Naive thymus-derived CD8-positive, alpha-beta T cell (primary cell): ENCODE data around the gene P3H3. TPM values are rescaled to one million over a fixed set of nuclear protein-coding genes. Genes with fewer than 3 reads are reported as not detected.
A peak's percentile ranks its signal among the peaks of the same experiment; 100 is the strongest.

ENCODE experiments used
- ATAC-seq, 2 donors: fragments of 150-1000 bp; cut with Tn5 transposase in 1 of 2; sonication (Bioruptor Pico), chemical (Tn5 transposase) in 1 of 2; 1 replicate in 1 of 2; 2 replicates in 1 of 2; pipeline ENCODE4 v1.10.0; 2021; ENCODE audit warnings: mild to moderate bottlenecking in 2 of 2, moderate library complexity in 2 of 2
- POLR2A ChIA-PET: fragments of 350-600 bp; sonication (Branson Sonifier 250); formaldehyde crosslinking; loops from one replicate; lab custom pipeline; 2021; ENCODE audit warnings: antibody characterized with exemption; lab: Charles Lee
- DNase-seq, 10 donors: peaks; one replicate each; pipeline versions ENCODE4 v3.0.0 to v3.0.0-alpha.2; 2020 to 2022
- H3K27ac Mint-ChIP-seq, 10 donors: one replicate each; pipeline ENCODE4 v1.8.0; 2020 to 2022; ENCODE audit warnings: mild to moderate bottlenecking in 10 of 10, mixed read lengths in 10 of 10, moderate library complexity in 4 of 10, inconsistent platforms in 1 of 10
- H3K27me3 Mint-ChIP-seq, 5 donors: one replicate each; pipeline ENCODE4 v1.8.0; 2021 to 2022; ENCODE audit warnings: mixed read lengths in 5 of 5
- H3K36me3 Mint-ChIP-seq, 3 donors: one replicate each; pipeline ENCODE4 v1.8.0; 2020 to 2022; ENCODE audit warnings: mixed read lengths in 3 of 3, mild to moderate bottlenecking in 2 of 3, inconsistent platforms in 1 of 3
- H3K4me1 Mint-ChIP-seq, 4 donors: one replicate each; pipeline ENCODE4 v1.8.0; 2021 to 2022; ENCODE audit warnings: mixed read lengths in 4 of 4
- H3K4me3 Mint-ChIP-seq, 10 donors: one replicate each; pipeline ENCODE4 v1.8.0; 2020 to 2022; ENCODE audit warnings: mild to moderate bottlenecking in 10 of 10, mixed read lengths in 10 of 10, moderate library complexity in 6 of 10, inconsistent platforms in 1 of 10
- H3K9me3 Mint-ChIP-seq, 9 donors: one replicate each; pipeline ENCODE4 v1.8.0; 2020 to 2022; ENCODE audit warnings: mixed read lengths in 9 of 9, mild to moderate bottlenecking in 3 of 9, inconsistent platforms in 1 of 9, moderate library complexity in 1 of 9
- polyA plus RNA-seq, 3 donors: library from polyadenylated mRNA; unstranded; fragments of 300-500 nt; fragmentation: Illumina TruSeq; gene quantifications; one replicate each; pipeline ENCODE4 v1.2.3, GENCODE V29; 2021
- total RNA-seq, 8 experiments: library from RNA in 2 of 8; stranded (reverse) in 2 of 8; gene quantifications; one replicate each; pipeline ENCODE4 v1.2.3 and lab custom pipeline; 2021 to 2026

The P3H3 gene, protein sequence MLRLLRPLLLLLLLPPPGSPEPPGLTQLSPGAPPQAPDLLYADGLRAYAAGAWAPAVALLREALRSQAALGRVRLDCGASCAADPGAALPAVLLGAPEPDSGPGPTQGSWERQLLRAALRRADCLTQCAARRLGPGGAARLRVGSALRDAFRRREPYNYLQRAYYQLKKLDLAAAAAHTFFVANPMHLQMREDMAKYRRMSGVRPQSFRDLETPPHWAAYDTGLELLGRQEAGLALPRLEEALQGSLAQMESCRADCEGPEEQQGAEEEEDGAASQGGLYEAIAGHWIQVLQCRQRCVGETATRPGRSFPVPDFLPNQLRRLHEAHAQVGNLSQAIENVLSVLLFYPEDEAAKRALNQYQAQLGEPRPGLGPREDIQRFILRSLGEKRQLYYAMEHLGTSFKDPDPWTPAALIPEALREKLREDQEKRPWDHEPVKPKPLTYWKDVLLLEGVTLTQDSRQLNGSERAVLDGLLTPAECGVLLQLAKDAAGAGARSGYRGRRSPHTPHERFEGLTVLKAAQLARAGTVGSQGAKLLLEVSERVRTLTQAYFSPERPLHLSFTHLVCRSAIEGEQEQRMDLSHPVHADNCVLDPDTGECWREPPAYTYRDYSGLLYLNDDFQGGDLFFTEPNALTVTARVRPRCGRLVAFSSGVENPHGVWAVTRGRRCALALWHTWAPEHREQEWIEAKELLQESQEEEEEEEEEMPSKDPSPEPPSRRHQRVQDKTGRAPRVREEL
- total RNA-seq (1 to 10 TPM; 8.6 to 9.7 TPM), polyA plus RNA-seq (under 1 TPM; 0.42 to 0.73 (median 0.67) TPM), total RNA-seq (lab: John Stamatoyannopoulos, UW) (0 to 5.5 (median 1.3) reads per million in 6 experiments)

DNA sequence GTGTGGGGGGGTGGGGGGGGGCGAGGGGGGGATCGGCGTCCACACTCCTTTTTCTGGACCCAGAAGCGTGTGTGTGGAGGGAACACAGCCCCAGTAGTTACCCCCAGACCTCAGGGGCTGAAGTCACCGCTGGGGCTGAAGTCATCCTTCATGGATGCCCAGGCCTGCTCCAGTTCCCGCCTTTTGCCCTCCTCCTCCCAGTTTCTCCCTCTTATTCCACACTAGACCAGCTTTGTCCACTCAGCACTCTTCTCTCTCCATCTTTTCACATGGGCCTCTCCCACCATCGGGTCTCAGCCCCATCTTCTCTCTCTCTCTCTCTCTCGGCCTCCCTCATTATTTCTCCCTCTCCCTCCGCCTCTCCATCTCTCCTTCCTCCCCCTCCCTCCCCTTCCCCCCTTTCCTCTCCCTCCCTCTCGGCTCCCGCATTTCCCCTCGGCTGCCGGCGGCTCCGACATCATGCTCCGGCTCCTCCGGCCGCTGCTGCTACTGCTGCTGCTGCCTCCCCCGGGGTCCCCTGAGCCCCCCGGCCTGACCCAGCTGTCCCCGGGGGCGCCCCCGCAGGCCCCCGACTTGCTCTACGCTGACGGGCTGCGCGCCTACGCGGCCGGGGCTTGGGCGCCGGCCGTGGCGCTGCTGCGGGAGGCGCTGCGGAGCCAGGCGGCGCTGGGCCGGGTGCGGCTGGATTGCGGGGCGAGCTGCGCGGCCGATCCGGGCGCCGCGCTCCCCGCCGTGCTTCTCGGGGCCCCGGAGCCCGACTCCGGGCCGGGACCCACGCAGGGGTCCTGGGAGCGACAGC is at the start of gene P3H3:
P3H3 (plus strand) TSS at position 426 of the 799 bp plus-strand sequence; CDS start at position 460, 34 bp downstream.
- Mint-ChIP-seq H3K9me3 (no peaks in the 10 kb centered on the region), H3K27ac (peak within 1 kb of the TSS; percentile 15 to 95 (median 80)), H3K4me3 (peak within 1 kb of the TSS; percentile 82 to 95 (median 89)), H3K27me3 (peaks cover 14 to 53% (median 39%) of the 10 kb centered on the region in 5 donors), H3K36me3 (peaks cover 0 to 4% (median 0%) of the 10 kb centered on the region in 3 donors), H3K4me1 (peaks cover 15 to 31% (median 19%) of the 10 kb centered on the region in 4 donors)
- DNase-seq (peak in 2 of 10 donors; percentile 31 to 39), ATAC-seq (peak; percentile 60 to 64)
- POLR2A ChIA-PET, result interaction anchor here (0.6 to 4.1 kb wide), 14 partner anchors 9 to 198 kb away, joined by 3 to 21 read pairs (median 5); partner anchors contain the start of genes CDCA3, COPS7A, MLF2 and SPSB2

DNA sequence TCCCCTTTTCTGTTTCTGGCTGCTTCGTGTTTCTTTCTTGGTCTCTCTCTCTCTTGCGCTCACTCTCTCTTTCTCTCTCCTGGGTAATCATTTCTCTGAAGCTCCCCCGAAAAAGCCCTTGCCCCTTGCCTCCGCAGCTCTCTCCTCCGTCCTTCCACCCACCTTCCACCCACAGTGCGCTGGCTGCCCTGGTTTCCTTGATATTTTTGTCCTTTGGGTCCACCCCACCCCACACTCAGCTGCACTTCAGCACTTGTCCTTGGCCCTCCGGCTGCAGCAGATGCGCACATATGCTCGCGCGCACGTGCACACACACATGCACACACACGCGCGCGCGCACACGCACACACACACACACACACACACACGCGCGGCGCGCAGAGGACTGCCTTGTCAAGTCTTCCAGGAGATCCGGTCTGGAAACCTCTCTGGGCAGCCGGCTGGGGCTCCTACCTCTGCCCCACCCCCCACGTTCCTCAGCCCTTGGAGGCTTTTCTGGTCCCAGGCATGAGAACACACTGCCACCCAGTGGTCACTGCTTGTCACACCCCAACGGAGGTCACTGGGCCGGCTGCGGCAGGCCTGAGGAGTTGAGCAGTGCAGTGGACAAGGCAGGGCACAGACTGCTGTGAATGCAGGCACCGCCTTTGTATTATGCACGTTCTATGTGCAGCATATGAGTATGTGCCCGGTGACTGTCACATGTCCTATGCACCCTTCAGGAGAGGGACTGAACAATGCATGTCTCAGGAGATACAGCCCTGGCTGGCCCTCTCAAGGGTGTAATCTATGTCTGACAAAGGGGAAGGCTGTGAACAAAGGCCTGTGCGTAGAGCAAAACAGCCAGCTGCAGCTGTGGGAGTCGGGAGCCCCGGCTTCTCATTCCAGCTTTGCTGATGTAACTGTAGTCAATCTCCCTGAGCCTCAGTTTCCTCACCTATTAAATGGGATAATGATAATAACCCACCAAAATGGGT is 49.3 kb upstream of the P3H3 start:
- ATAC-seq, result peak; percentile 85 to 94
- peaks cover 20 to 29% (median 28%) of the 10 kb centered on the region in 4 donors for H3K4me1 Mint-ChIP-seq
- no peaks in the 10 kb centered on the region for H3K9me3 Mint-ChIP-seq
- peak; percentile 73 to 93 (median 84) for DNase-seq
- H3K27ac Mint-ChIP-seq, result peak overlapping the region; percentile 0 to 91 (median 76)
- no peaks in the 10 kb centered on the region for H3K36me3 Mint-ChIP-seq
- H3K27me3 Mint-ChIP-seq, result peaks cover 7 to 36% (median 21%) of the 10 kb centered on the region in 5 donors
- H3K4me3 Mint-ChIP-seq, result peak overlapping the region; percentile 80 to 93 (median 87)
- POLR2A ChIA-PET, result interaction anchor here (0.7 to 2.0 kb wide), 6 partner anchors 12 to 230 kb away, joined by 3 to 19 read pairs (median 3); partner anchors contain the start of gene MLF2

DNA sequence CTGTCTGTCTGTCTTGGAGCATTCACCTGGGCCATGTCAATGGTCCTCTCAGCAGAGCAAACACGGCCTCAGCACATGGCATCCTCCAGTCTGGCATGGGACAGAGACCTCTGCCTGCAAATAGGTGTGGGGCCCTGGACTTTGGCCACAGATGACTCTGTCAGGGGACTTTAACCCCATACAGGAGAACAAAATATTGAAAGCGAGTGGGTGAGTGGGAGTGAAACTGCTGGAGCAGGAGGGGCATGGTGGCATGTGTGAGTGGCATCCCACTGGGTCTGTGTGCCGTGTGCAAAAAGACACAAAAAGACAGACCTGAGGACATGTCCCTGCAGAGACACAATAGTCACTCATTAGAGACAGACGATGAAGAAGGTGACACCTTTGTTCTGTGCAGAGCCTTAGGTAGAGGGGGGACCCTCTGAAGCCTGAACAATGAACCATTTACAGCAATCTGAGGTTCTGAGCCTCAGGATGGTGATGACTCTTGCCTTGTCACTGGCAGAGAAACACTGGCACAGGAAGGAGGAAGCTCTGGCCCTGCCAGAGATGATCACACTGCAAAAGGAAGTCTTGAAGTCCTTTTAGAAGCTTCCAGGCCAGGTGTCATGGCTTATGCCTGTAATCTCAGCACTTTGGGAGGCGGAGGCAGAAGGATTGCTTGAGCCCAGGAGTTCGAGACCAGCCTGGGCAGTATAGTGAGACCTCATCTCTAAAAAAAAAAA is 48.3 kb upstream of the P3H3 start:
- H3K9me3 Mint-ChIP-seq, result no peaks in the 10 kb centered on the region
- H3K4me1 Mint-ChIP-seq, result peaks cover 15 to 20% (median 18%) of the 10 kb centered on the region in 4 donors
- no peaks in the 10 kb centered on the region for H3K36me3 Mint-ChIP-seq
- H3K27me3 Mint-ChIP-seq, result peaks cover 3 to 29% (median 13%) of the 10 kb centered on the region in 5 donors
- H3K4me3 Mint-ChIP-seq, result peak overlapping the region in 1 of 10 donors; percentile 87
- POLR2A ChIA-PET, result interaction anchor here (1.0 to 2.0 kb wide), 2 partner anchors 12 to 27 kb away, joined by 3 to 19 read pairs; partner anchors contain the start of gene MLF2
- H3K27ac Mint-ChIP-seq, result peak overlapping the region in 1 of 10 donors; percentile 91
- ATAC-seq (no peak), DNase-seq (peak in 1 of 10 donors; percentile 48)

DNA sequence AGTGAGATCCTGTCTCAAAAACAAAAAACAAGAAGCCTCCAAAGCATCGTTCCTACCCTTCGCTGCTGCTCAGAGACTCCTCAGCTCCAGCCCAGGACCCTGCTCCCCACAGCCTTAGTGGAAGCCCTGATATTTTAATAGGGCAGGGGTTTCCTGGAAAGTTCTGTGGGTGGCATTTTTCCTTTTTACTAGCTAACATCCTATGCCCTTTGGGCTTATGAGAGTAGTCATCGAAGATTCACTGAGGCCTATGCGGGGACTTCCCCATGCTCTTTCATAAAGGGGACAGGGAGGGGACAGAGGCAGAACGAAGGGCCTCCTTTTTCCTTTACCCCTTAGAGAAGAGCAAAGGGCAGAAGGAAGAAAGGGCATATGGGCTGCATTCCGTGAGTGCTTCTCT is 47.6 kb upstream of the P3H3 start:
- peak overlapping the region in 1 of 10 donors; percentile 22 for H3K27ac Mint-ChIP-seq
- no peak overlapping the region for H3K4me3 Mint-ChIP-seq
- no peak for DNase-seq
- peaks cover 11 to 19% (median 12%) of the 10 kb centered on the region in 4 donors for H3K4me1 Mint-ChIP-seq
- ATAC-seq, result no peak
- H3K9me3 Mint-ChIP-seq, result no peaks in the 10 kb centered on the region
- POLR2A ChIA-PET, result no interaction called here
- H3K36me3 Mint-ChIP-seq, result no peaks in the 10 kb centered on the region
- H3K27me3 Mint-ChIP-seq, result peaks cover 3 to 22% (median 8%) of the 10 kb centered on the region in 5 donors

DNA sequence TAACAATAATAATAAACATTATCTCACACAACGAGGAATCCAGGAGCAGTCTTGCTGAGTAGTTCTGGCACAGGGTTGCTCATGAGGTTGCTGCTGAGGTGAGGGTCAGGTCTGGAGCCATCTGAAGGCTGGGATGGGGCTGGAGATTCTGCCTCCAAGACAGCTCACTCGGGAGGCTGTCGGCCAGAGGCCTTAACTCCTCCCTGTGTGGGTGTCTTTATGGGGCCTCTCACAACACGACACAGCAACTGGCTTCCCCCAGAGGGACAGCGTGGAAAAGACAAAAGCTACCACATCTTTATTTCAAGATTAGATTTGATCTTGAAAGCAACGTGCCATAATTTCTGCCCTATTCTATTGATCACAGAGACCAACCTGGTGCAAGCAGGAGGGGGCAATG is 46.1 kb upstream of the P3H3 start:
- no peak overlapping the region for H3K27ac Mint-ChIP-seq
- POLR2A ChIA-PET, result interaction anchor here (0.6 to 1.6 kb wide), 2 partner anchors 29 to 51 kb away, joined by 3 to 4 read pairs; partner anchors contain the start of gene MLF2
- peaks cover 19 to 26% (median 24%) of the 10 kb centered on the region in 4 donors for H3K4me1 Mint-ChIP-seq

DNA sequence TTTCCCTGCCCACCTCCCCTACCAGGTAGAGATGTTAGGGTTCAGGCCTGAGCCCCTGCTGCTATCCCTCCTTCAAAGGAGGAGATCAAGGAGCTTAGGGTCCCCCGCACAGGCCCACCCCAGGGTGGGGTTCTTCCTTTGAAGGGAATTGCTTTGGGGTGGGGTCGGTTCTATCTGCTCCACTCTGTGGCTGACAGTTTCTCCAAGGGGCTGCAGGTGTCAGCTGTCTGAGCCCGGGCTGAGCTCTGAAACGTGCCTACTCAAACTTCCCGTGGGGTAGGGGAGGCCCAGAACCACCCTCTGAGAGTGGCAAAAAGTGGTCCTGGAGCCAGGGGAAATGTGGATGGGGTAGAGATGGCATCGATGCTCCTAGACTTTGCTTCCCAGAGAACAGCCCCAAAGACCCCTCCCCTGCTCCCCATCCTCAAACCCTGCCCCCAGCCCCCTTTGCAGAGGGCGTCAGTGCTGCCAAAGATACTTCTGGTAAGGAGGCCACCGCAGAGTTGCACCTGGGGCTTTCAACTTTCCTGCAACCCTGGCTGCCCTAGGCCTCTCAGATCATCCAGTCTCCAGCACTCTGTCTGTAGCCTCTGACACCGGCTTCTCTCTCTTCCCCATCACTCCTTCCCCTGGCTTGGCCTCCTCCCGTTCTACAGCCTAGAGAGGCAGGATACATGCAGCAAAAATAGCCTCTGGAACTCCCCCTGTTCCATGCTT is 45.2 kb upstream of the P3H3 start:
- ATAC-seq, result no peak
- H3K4me3 Mint-ChIP-seq, result no peak overlapping the region

More for the DNA sequence above, 46.1 kb upstream of the P3H3 start:
- DNase-seq (no peak), ATAC-seq (no peak)
- Mint-ChIP-seq H3K36me3 (no peaks in the 10 kb centered on the region), H3K9me3 (no peaks in the 10 kb centered on the region), H3K4me3 (no peak overlapping the region), H3K27me3 (peaks cover 0 to 19% (median 4%) of the 10 kb centered on the region in 5 donors)

DNA sequence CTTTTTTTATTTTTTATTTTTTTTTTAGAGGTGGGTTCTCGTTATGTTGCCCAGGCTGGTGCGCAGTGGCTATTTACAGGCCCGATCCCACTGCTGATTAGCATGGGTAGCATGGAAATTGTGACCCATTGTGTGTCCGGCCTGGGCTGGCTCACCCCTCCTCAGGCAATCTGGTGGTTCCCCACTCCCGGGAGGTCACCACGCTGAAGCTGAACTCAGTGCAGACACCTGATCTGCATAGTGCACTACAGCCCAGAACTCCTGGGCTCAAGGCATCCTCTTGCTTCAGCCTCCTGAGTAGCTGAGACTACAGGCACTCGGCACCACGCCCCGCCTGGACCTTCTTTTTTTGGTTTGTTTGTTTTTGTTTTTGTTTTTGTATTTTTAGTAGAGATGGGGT is 44.4 kb upstream of the P3H3 start:
- Mint-ChIP-seq H3K27me3 (peaks cover 0 to 2% (median 0%) of the 10 kb centered on the region in 5 donors), H3K9me3 (no peaks in the 10 kb centered on the region), H3K27ac (no peak overlapping the region), H3K36me3 (no peaks in the 10 kb centered on the region), H3K4me3 (no peak overlapping the region), H3K4me1 (peaks cover 13 to 30% (median 20%) of the 10 kb centered on the region in 4 donors)
- no peak for DNase-seq
- POLR2A ChIA-PET, result interaction anchor here (1.2 to 1.5 kb wide), 2 partner anchors 9 to 30 kb away, joined by 4 read pairs; partner anchors contain the start of gene MLF2
- no peak for ATAC-seq

More for the DNA sequence above, 45.2 kb upstream of the P3H3 start:
- H3K9me3 Mint-ChIP-seq, result no peaks in the 10 kb centered on the region
- H3K36me3 Mint-ChIP-seq, result no peaks in the 10 kb centered on the region
- no peak for DNase-seq
- POLR2A ChIA-PET, result interaction anchor here (1.2 to 1.6 kb wide), 3 partner anchors 10 to 30 kb away, joined by 4 read pairs; partner anchors contain the start of gene MLF2
- no peak overlapping the region for H3K27ac Mint-ChIP-seq
- H3K4me1 Mint-ChIP-seq, result peaks cover 19 to 29% (median 26%) of the 10 kb centered on the region in 4 donors
- H3K27me3 Mint-ChIP-seq, result peaks cover 0 to 10% (median 4%) of the 10 kb centered on the region in 5 donors

DNA sequence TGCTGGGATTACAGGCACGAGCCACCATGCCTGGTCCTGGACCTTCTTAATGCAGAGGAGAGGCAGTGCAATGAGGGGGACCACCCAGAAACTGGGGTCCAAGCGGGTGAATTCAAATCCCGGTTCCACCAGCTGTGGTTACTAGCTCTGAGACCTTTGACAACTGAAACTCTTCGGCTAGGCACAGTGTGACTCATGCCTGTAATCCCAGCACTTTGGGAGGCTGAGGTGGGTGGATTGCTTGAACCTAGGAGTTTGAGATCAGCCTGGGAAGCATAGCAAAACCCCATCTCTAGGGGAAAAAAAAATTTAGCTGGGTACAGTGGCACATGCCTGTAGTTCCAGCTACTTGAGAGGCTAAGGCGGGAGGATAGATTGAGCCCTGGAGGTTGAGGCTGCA is 43.9 kb upstream of the P3H3 start:
- Mint-ChIP-seq H3K4me1 (peaks cover 11 to 30% (median 21%) of the 10 kb centered on the region in 4 donors), H3K4me3 (no peak overlapping the region), H3K27ac (no peak overlapping the region), H3K27me3 (no peaks in the 10 kb centered on the region), H3K9me3 (no peaks in the 10 kb centered on the region), H3K36me3 (no peaks in the 10 kb centered on the region)
- POLR2A ChIA-PET, result interaction anchor here (1.5 kb wide), 1 partner anchor 31 kb away, joined by 4 read pairs; the partner anchor contains the start of gene MLF2
- DNase-seq, result no peak
- no peak for ATAC-seq

DNA sequence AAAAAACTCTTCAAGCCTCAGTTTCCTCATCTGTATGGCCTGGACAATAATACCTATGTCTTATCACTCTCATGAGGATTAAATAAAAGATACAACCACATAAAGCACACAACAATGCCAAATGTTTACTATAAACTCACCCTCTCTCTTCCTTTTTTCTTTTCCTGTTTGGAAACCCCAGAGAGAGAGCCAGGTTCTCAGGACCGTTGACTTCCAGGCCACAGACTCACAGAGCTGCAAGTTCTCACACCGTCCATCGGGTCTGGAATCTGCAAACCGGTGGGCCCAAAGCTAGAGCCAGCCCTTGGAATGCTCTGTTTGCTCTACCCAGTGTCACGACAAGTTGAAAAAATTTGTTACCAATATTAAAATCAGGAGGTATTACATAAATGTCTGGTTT is 43.4 kb upstream of the P3H3 start:
- no peaks in the 10 kb centered on the region for H3K36me3 Mint-ChIP-seq
- no peak overlapping the region for H3K4me3 Mint-ChIP-seq
- H3K27me3 Mint-ChIP-seq, result no peaks in the 10 kb centered on the region
- H3K9me3 Mint-ChIP-seq, result no peaks in the 10 kb centered on the region
- POLR2A ChIA-PET, result interaction anchor here (1.5 kb wide), 1 partner anchor 31 kb away, joined by 4 read pairs; the partner anchor contains the start of gene MLF2
- peaks cover 15 to 34% (median 25%) of the 10 kb centered on the region in 4 donors for H3K4me1 Mint-ChIP-seq
- H3K27ac Mint-ChIP-seq, result peak overlapping the region in 1 of 10 donors; percentile 50
- ATAC-seq (no peak), DNase-seq (no peak)
